C4-2B (cell line): ENCODE results near the gene KIF13A.

Source experiments
- H3K27ac ChIP-seq: fragments of 450-650 bp; 2 replicates; pipeline ENCODE4 v1.5.1; 2017
- CTCF ChIP-seq: fragments of 450-650 bp; conservative IDR thresholded peaks from 2 replicates; pipeline ENCODE4 v1.5.1; 2017; ENCODE audit warnings: mild to moderate bottlenecking
- ZFX ChIP-seq: fragments of 450-650 bp; IDR thresholded peaks from 2 replicates; pipeline ENCODE4 v1.6.1; 2017

KIF13A gene

GRCh38 chr6:17904491-17905120 lies 82.8 kb downstream of the KIF13A start:
- H3K27ac ChIP-seq = no peak overlapping the region

GRCh38 chr6:17902974-17903373 lies 84.5 kb downstream of the KIF13A start:
- H3K27ac ChIP-seq = no peak overlapping the region

More at GRCh38 chr6:17904491-17905120, 82.8 kb downstream of the KIF13A start:
- TF ChIP-seq ZFX = no peak
- no peak for TF ChIP-seq CTCF

GRCh38 chr6:17901493-17901892 lies 85.9 kb downstream of the KIF13A start:
- no peak overlapping the region for H3K27ac ChIP-seq

More at GRCh38 chr6:17902974-17903373, 84.5 kb downstream of the KIF13A start:
- TF ChIP-seq CTCF (no peak), ZFX (no peak)

GRCh38 chr6:17900011-17900410 lies 87.4 kb downstream of the KIF13A start:
- no peak overlapping the region for H3K27ac ChIP-seq
- TF ChIP-seq ZFX (no peak), CTCF (no peak)

More at GRCh38 chr6:17901493-17901892, 85.9 kb downstream of the KIF13A start:
- no peak for TF ChIP-seq ZFX
- no peak for TF ChIP-seq CTCF

GRCh38 chr6:17899491-17899890 lies 87.9 kb downstream of the KIF13A start:
- TF ChIP-seq CTCF (no peak), ZFX (no peak)
- H3K27ac ChIP-seq = no peak overlapping the region

- TF ChIP-seq ZFX = no peak
These were observed 89.8 kb downstream of the KIF13A start for GRCh38 chr6:17897681-17898080.

GRCh38 chr6:17894905-17895304 lies 92.5 kb downstream of the KIF13A start:
- no peak for TF ChIP-seq ZFX
- TF ChIP-seq CTCF = no peak
- no peak overlapping the region for H3K27ac ChIP-seq

More at GRCh38 chr6:17897681-17898080, 89.8 kb downstream of the KIF13A start:
- no peak overlapping the region for H3K27ac ChIP-seq

GRCh38 chr6:17894191-17894590 lies 93.2 kb downstream of the KIF13A start:
- no peak overlapping the region for H3K27ac ChIP-seq
- TF ChIP-seq ZFX (no peak), CTCF (no peak)
